Left lung (tissue), 10 donors: ENCODE measurements around the gene MKI67. TPM values are rescaled to one million over a fixed set of nuclear protein-coding genes. Genes with fewer than 3 reads are reported as not detected.
"Not testable (repeated sequence)": the region's sequence is repeated elsewhere in the genome, so short reads cannot be mapped to it uniquely, and the experiment has no call there.

Experiments
- ATAC-seq: fragments of 200-7000 bp; cut with Tn5 transposase; one replicate; pipeline ENCODE4 v1.9.1; 2020; ENCODE audit warnings: moderate library complexity
- DNase-seq, 4 donors: peaks; one replicate each; pipeline ENCODE4 v3.0.0-alpha.2; 2013 to 2020
- H3K27ac ChIP-seq, 2 donors: fragments of 200-600 bp; sonication (generic) in 1 of 2; one replicate each; pipeline versions ENCODE4 v1.5.0 to v1.8.0; 2020 to 2021
- H3K27me3 ChIP-seq, 2 donors: fragments of 200-600 bp; sonication (generic) in 1 of 2; one replicate each; pipeline versions ENCODE4 v1.5.0 to v1.8.0; 2020 to 2021
- H3K36me3 ChIP-seq, 2 donors: fragments of 200-600 bp; sonication (generic) in 1 of 2; one replicate each; pipeline versions ENCODE4 v1.5.0 to v1.8.0; 2020 to 2021
- H3K4me1 ChIP-seq, 2 donors: fragments of 200-600 bp; one replicate each; pipeline ENCODE4 v1.8.0; 2021
- H3K4me3 ChIP-seq, 2 donors: fragments of 200-600 bp; sonication (generic) in 1 of 2; one replicate each; pipeline versions ENCODE4 v1.5.0 to v1.8.0; 2020 to 2021; ENCODE audit warnings: mild to moderate bottlenecking in 1 of 2
- H3K9me3 ChIP-seq, 2 donors: fragments of 200-600 bp; sonication (generic) in 1 of 2; one replicate each; pipeline versions ENCODE4 v1.5.0 to v1.8.0; 2020 to 2021
- intact Hi-C, 2 donors: fragments of 100-400 bp; cut with DNase I; formaldehyde crosslinking; loops; one replicate each; pipeline versions ENCODE4 v1.11.2 to v1.14.2; 2022
- polyA plus RNA-seq, 6 donors: library from polyadenylated mRNA; unstranded; fragments of 120-200 nt; gene quantifications; one replicate each; pipeline ENCODE4 v1.2.1, GENCODE V29; 2013; ENCODE audit not compliant: insufficient read length in 6 of 6
- total RNA-seq, 2 donors: library from RNA; stranded (reverse); fragmentation: NEBNext Ultra II Directional; extraction: Animal tissue kit (Norgen Biotek cat#: 25700); gene quantifications; one replicate each; pipeline ENCODE4 v1.2.1, GENCODE V29; 2021
- TF ChIP-seq, protein P1 (sequence below), 2 donors: fragments of 200-600 bp; sonication (generic) in 1 of 2; IDR thresholded peaks; one replicate each; pipeline versions ENCODE4 v1.5.0 to v1.8.0; 2021; ENCODE audit warnings: antibody characterized with exemption in 2 of 2
- donor health status: DM: no; HTN: yes; CAD: no.
- donor health status: DM: no; HTN: no; CAD: no.

MKI67 gene
- total and polyA plus RNA-seq, 8 donors: 6.9 to 109 (median 46.2) TPM

DNA sequence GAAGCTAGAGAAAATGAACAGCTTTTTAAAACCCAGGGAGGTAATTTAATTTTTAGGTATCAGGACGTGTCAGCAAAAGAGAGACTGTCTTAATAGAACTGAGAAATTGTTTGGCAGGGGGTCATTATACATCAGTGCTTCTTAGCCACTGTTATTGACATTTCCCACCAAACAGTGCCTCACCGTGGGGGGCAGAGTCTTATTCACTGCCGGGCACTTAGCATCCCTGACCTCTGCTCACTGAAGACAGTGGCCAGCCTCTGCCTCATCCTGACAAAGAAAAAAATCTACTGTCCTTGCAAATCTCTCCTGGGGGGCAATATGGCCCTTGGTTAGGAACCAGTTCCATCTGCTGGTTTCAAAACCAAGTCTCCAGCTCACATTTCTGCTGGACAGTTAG is 14.2 kb upstream of the MKI67 start:
- TF ChIP-seq, protein P1, sequence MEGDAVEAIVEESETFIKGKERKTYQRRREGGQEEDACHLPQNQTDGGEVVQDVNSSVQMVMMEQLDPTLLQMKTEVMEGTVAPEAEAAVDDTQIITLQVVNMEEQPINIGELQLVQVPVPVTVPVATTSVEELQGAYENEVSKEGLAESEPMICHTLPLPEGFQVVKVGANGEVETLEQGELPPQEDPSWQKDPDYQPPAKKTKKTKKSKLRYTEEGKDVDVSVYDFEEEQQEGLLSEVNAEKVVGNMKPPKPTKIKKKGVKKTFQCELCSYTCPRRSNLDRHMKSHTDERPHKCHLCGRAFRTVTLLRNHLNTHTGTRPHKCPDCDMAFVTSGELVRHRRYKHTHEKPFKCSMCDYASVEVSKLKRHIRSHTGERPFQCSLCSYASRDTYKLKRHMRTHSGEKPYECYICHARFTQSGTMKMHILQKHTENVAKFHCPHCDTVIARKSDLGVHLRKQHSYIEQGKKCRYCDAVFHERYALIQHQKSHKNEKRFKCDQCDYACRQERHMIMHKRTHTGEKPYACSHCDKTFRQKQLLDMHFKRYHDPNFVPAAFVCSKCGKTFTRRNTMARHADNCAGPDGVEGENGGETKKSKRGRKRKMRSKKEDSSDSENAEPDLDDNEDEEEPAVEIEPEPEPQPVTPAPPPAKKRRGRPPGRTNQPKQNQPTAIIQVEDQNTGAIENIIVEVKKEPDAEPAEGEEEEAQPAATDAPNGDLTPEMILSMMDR (IDR thresholded peaks at IDR 0.05): no peak
- no peak overlapping the region for H3K27ac ChIP-seq

DNA sequence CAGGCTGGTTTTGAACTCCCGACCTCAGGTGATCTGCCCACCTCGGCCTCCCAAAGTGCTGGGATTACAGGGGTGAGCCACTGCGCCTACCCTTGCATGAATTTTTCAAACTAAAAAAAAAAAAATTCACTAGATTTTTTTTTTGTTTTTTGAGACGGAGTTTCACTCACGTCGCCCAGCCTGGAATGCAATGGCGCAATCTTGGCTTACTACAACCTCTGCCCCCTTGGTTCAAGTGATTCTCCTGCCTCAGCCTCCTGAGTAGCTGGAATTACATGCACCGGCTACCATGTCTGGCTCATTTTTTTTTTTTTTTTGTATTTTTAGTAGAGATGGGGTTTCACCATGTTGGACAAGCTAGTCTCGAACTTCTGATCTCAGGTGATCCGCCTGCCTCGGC is 12.2 kb upstream of the MKI67 start:
- H3K4me1 ChIP-seq, H3K27ac ChIP-seq, H3K27me3 ChIP-seq, H3K4me3 ChIP-seq, H3K9me3 ChIP-seq, ATAC-seq, H3K36me3 ChIP-seq, intact Hi-C loops, DNase-seq: not testable (repeated sequence)

More for the DNA sequence above, 14.2 kb upstream of the MKI67 start:
- ATAC-seq (no peak), DNase-seq (no peak)
- H3K4me3 ChIP-seq: no peak overlapping the region
- no peaks in the 10 kb centered on the region for H3K27me3 ChIP-seq
- H3K9me3 ChIP-seq: no peaks in the 10 kb centered on the region
- H3K4me1 ChIP-seq: no peaks in the 10 kb centered on the region
- intact Hi-C loops: no loop called here
- H3K36me3 ChIP-seq: no peaks in the 10 kb centered on the region

DNA sequence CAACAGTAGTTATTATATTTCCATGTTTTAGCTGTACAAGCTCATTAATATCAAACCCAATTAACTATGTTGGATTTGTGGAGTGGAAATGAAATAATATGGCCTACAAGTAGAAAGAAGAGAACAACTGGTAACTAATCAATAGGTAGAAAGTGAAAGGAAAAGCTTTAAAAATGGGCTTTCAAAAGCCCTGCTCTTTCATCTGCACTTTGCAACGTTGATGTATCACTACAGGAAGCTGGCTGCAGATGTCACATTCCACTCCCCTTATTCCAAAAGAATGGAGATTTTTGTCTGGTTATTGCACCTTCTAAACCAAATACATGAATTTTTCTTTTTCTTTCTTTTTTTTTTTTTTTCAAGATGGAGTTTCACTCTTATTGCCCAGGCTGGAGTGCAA is 11.7 kb upstream of the MKI67 start:
- ATAC-seq: no peak
- intact Hi-C loops: no loop called here
- no peaks in the 10 kb centered on the region for H3K4me1 ChIP-seq

DNA sequence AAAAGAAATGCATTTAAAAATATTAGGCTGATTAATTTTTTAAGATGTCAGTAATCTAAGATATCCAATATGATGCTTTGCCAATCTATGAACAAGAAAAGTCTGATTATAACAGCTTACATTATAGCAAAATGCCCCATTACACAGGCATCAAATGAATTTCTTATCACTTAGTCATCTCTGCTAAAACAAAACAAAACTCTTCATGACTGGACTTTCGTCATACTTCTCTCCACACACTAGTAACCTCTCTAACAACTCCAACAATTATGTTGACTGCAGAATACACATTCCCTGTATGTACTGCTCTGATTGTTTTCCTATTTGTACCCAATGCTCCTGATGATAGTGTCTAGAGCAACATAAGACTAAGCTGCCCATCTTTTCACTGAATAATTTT is 3.8 kb upstream of the MKI67 start:
- peaks cover 0 to 11% of the 10 kb centered on the region in 2 donors for H3K27me3 ChIP-seq
- ATAC-seq (peak; percentile 21), DNase-seq (no peak)
- peaks cover 9 to 19% of the 10 kb centered on the region in 2 donors for H3K4me1 ChIP-seq
- no peak overlapping the region for H3K27ac ChIP-seq
- no peak overlapping the region for H3K4me3 ChIP-seq
- H3K9me3 ChIP-seq: no peaks in the 10 kb centered on the region
- TF ChIP-seq, protein P1 (IDR thresholded peaks at IDR 0.05): no peak
- intact Hi-C loops: no loop called here
- H3K36me3 ChIP-seq: no peaks in the 10 kb centered on the region

More for the DNA sequence above, 11.7 kb upstream of the MKI67 start:
- Histone ChIP-seq H3K27ac (no peak overlapping the region), H3K36me3 (no peaks in the 10 kb centered on the region), H3K4me3 (no peak overlapping the region), H3K27me3 (no peaks in the 10 kb centered on the region), H3K9me3 (no peaks in the 10 kb centered on the region)
- TF ChIP-seq, protein P1 (IDR thresholded peaks at IDR 0.05): no peak
- no peak for DNase-seq

DNA sequence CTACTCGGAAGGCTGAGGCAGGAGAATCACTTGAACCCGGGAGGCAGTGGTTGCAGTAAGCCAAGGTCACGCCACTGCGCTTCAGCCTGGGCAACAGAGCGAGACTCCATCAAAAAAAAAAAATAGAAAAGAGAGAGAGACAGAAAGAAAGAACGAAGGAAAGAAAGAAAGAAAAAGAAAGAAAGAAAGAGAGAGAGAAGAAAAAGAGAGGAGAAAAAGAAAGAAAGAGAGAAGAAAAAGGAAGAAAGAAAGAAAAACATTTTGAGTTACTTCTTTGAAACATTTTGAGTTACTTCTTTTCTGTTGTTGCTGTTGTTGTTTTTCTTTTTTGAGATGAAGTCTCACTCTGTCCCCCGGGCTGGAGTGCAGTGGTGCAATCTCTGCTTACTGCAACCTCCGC is 2.4 kb upstream of the MKI67 start:
- H3K27me3 ChIP-seq: peaks cover 0 to 26% of the 10 kb centered on the region in 2 donors
- ATAC-seq (no peak), DNase-seq (no peak)
- H3K27ac ChIP-seq: no peak overlapping the region
- H3K9me3 ChIP-seq: no peaks in the 10 kb centered on the region
- intact Hi-C loops: no loop called here
- peaks cover 15 to 32% of the 10 kb centered on the region in 2 donors for H3K4me1 ChIP-seq
- no peak overlapping the region for H3K4me3 ChIP-seq
- TF ChIP-seq, protein P1 (IDR thresholded peaks at IDR 0.05): no peak
- H3K36me3 ChIP-seq: no peaks in the 10 kb centered on the region

DNA sequence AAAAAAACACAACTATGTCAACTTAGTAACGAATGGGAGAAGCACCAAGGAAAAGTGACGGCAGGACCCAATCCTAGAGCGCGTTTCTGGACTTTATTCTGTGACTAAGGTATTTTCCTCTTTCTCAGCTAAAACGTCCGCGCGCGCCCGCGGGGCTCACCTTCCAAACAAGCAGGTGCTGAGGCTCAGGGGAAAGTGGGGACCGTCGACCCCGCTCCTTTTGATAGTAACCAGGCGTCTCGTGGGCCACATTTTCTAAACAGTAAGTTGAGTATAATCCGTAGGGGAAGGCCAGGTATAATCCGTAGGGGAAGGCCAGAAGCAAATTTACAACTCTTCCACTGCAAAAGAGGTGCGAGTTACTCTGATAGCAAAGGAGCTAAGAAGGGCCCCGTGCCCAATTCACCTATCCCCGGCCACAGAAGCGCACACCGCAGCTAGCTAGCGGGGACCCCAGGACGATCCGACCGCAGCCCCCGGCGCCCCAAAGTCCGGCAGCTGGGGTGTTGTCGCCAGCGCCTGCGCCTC is 743 bp downstream of the MKI67 start:
- Histone ChIP-seq H3K27ac (no peak overlapping the region), H3K36me3 (no peaks in the 10 kb centered on the region), H3K4me3 (peak overlapping the region; percentile 59 to 69), H3K27me3 (peaks cover 0 to 43% of the 10 kb centered on the region in 2 donors), H3K9me3 (no peaks in the 10 kb centered on the region), H3K4me1 (peaks cover 15 to 43% of the 10 kb centered on the region in 2 donors)
- intact Hi-C loops: no loop called here
- TF ChIP-seq, protein P1 (IDR thresholded peaks at IDR 0.05): no peak
- peak in 1 of 4 donors; percentile 82 for DNase-seq
- ATAC-seq: no peak
